HG03108 (cell line): ENCODE results near the gene NGDN.
"Not testable (repeated sequence)": the region's sequence is repeated elsewhere in the genome, so short reads cannot be mapped to it uniquely, and the experiment has no call there.

Experiments
- ATAC-seq: cut with Tn5 transposase; IDR thresholded peaks from one replicate; pipeline ENCODE4 v1.9.1; 2021; ENCODE audit warnings: moderate library complexity; ENCODE audit not compliant: unreplicated experiment

NGDN gene

GRCh38 chr14:23438101-23438971 lies 31.2 kb upstream of the NGDN start:
- no peak for ATAC-seq

- ATAC-seq: no peak
These were observed 30.2 kb upstream of the NGDN start for GRCh38 chr14:23439107-23439835.

GRCh38 chr14:23441076-23441475 lies 28.4 kb upstream of the NGDN start:
- no peak for ATAC-seq

GRCh38 chr14:23442721-23443356 lies 26.7 kb upstream of the NGDN start:
- ATAC-seq: no peak

- ATAC-seq: no peak
These were observed 26.1 kb upstream of the NGDN start for GRCh38 chr14:23443411-23443812.

- no peak for ATAC-seq
These were observed 25.6 kb upstream of the NGDN start for GRCh38 chr14:23443881-23444280.

- no peak for ATAC-seq
These were observed 25.2 kb upstream of the NGDN start for GRCh38 chr14:23444314-23444713.

- no peak for ATAC-seq
These were observed 23.7 kb upstream of the NGDN start for GRCh38 chr14:23445773-23446172.

- ATAC-seq: no peak
These were observed 23.1 kb upstream of the NGDN start for GRCh38 chr14:23446291-23446851.

- no peak for ATAC-seq
These were observed 21.8 kb upstream of the NGDN start for GRCh38 chr14:23447361-23448350.

GRCh38 chr14:23449314-23449713 lies 20.2 kb upstream of the NGDN start:
- no peak for ATAC-seq

- no peak for ATAC-seq
These were observed 19.1 kb upstream of the NGDN start for GRCh38 chr14:23450379-23450778.

GRCh38 chr14:23452237-23452636 lies 17.3 kb upstream of the NGDN start:
- ATAC-seq: no peak

GRCh38 chr14:23454445-23454856 lies 15.1 kb upstream of the NGDN start:
- no peak for ATAC-seq

- ATAC-seq: not testable (repeated sequence)
These were observed 12.5 kb upstream of the NGDN start for GRCh38 chr14:23456883-23457586.

GRCh38 chr14:23457587-23458445 lies 11.7 kb upstream of the NGDN start:
- ATAC-seq: no peak

- no peak for ATAC-seq
These were observed 8.5 kb upstream of the NGDN start for GRCh38 chr14:23460960-23461359.

- no peak for ATAC-seq
These were observed 4.8 kb upstream of the NGDN start for GRCh38 chr14:23464700-23465099.

GRCh38 chr14:23465261-23465660 lies 4.2 kb upstream of the NGDN start:
- ATAC-seq: no peak
